Measurements from ENCODE around the gene PFDN6.

The PFDN6 gene

DNA sequence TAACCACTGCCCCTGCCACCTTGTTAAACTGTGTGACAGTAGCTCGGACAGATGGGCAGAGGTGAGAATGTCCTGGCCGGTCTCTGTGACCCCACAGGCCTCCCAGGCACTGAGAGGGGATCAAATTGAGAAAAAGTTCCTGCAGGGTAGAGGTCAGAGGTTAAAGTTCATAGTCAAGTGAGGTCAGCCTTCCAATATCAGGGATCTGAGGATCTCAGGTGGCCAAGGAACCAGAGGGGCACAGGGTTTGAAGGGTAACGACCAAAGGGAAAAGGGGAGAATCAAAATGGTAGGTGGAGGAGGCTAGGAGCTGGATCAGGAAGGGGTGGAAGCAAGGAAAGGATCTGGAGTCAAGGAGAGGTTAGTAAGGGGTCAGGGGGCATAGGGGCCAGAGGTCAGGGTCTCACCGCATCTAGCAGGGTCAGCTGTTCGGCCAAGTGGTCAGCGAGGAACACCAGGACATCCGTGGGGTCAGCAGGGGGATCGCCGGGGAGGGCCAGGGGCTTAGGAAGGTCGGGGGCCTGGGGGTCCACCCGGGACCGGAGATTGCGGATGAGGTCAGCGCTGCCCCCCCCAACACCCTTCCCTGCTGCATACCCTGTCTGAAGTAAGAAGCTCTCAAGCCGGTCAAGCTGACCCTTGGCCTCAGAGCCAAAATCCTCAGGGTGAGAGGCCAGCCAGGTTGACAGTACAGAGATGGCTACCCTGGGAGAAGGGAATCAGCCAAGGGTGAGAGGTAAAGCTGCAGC is 6.4 kb downstream of the PFDN6 start:
- DNase-seq: no peak

DNA sequence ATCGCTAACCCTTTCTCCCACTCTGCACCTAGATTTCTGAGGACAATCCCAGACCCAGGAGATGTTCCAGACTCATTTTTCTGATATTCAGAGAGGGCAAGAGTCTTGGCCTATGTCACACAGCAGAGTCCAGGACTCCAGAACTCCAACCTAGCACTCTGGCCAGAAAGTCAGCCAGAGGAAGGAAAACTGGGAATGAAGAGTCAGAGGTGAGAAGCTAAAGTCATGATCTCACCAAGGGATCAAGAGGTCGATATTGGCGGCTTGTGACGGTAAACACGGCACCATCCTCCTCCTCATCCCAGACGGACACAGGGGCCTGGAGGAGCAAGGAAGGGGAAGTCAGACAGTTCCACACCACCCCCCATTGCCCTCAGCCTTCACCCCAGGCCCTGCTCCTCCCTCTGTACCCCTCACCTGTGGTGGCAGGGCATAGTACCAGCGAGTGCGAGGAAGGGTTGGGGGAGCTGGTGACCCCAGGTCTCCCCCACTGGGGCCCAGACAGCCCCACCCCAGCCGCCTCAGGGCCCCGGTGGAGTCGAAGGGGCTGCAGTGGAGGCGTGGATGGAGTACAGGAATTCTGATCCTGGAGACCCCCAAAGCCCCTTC is 7.5 kb downstream of the PFDN6 start:
- DNase-seq: no peak

DNA sequence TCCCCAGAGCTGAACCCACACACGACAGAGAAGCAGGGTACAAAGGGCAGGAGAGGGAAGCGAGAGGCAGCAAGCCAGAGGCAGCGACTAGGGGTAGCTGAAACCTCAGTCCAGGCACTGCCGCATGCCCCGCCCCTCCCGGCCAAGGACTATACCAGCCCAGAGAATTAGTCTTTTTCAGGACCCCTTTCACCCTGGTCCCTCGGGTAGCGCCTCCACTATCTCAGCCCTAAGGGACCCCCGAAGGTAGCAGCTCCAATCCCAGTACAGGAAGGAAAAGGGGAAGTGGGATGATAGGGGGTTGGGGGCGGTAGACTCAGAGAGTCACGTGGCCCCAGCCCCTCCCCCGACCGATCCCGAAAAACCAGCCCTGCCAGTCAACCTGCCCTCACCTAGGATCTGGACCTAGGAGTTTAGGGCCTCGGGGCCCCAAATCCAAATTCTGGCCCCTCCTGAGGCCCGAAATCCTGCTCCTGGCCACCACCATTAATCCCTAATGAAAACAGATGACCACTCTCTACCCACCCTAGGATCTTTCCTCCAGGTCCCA is 8.1 kb downstream of the PFDN6 start:
- peak in 2 of 3 donors; percentile 44 to 52 for DNase-seq

DNA sequence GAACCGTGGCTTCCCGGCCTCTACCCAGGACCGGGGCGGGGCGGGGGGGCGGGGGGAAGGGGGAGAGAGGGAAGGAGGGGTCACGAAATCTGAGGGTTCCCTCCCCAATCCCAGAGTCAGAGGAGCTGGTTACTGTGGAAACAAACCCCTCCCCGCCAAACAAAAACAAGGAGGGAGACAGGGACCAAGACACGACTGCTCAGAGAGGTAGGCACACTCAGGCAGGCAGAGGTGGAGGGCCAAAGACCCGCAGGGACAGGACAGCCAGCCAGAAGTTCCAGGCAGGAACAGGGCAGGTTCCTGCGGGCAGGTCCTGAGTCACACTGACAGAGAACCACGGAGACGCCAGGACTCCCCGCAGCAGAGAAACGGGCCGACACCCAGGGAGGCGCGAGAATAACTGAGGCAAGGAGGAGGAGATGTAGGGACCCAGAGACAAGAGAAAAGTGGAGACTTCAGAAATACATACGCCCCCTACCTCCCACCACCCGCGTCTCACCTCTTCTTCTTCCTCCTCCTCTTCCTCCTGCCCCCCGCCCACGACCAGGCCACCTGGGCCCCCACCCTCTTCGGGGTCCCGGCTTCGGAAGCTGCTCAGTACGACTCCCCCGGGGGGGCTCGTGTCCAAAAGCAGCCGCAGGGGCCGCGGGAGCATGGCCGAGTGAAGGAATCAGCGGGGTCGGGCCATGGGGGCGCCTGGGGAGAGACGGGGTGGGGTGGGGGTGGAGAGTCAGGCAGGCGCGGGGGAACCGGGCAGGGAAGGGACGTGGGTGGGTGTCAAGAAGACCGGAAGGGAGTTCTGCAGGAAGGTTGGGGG is 8.8 kb downstream of the PFDN6 start:
- DNase-seq: peak; percentile 76 to 81 (median 79)

DNA sequence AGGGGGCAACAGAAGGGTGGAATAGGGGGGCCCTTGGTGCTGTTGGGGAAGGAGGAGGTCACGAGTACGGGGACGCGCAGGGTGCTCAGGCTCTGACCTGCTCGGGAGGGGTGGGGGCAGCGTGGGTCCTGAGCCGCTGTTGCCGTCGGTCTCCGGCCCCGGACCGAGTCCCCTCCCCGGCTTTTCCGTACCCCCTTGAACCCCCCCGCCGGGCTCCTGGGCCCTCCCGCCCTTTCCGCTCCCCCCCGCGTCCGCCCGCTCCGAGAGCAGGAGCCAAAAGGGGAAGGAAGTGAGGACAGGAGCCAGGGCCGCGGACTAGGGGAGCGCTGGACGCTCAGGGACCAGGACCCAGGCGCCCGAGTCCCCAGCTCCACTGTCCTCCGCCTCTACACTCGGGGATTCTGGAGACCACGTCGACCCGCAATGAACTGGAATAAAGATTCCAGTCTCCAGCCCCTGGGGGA is 9.4 kb downstream of the PFDN6 start, which contains the start of gene RGL2:
TSS of gene RGL2 (minus strand) at position 170 of the 464 bp plus-strand sequence. CDS start 332 bp downstream, outside the sequence.
- DNase-seq: peak; percentile 63 to 82 (median 68)

DNA sequence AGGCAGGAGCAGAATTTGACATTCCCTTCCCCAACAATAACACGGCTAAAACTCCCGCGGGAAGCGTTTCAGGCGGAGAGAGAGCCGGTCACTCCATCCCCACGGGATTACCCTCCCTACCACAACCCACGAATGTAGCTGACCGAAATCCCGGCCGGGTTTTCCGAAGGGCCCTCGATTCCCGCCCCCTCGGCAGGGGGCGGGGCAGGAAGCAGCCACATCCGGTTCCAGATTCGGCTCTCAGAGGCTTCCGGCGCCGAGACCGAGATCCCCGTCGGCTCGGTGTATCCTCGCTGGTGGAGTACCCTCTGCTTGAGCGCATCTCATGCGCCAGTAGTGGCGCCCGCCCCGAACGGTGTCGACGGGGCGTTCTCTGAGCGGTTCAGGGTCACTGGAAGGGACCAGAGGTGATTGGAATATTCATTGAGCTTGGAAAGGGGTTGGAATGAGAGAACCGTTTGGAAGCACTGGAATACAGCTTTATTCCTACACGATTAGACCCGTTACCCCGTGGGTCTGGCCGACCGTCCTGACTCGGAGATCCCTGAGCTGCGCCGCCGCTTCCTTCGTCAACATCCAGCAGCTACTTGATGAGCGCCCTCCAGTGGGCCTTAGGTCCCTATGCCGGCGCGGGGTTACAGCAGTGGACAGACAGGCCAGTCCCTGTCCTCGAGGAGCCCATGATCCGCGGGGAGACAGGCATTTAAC is 10.0 kb downstream of the PFDN6 start:
- DNase-seq: peak; percentile 97 to 99 (median 98)

DNA sequence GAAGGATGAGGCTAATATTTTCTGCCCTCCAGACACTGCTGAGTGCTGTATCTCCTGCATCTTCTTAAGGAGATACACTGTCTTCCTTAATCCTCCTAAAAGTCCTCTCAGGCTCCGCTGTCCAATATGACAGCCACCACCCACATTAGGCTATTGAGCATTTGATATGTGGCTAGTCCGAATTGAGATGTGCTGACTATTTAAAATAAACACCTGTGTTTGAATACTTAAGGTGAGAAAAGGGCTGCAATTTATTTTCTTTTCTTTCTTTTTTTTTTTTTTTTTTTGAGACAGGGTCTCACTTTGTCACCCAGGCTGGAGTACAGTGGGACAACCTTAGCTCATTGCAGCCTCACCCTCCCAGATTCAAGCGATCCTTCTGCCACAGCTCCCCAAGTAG is 12.5 kb downstream of the PFDN6 start:
- DNase-seq: no peak

DNA sequence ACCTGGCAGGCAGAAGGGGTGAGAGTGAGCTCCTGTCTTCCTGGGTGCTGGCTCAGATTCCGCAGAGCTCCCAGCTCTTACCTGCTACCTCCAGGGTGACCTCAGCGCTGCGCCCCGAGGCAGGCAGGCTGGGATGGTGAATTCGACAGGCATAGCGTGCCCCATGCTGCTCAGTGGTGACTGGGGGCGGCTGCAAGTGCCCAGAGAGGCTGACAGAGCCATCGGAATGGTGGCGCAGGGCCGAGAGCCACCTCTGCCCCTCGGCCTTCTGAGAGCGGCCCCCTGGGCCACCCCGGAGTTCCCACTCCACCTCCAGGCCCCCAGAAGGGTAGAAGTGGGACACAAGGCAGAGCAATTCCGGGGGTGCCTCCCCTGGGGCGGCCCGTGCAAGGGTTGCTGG is 14.8 kb downstream of the PFDN6 start:
- DNase-seq: no peak

DNA sequence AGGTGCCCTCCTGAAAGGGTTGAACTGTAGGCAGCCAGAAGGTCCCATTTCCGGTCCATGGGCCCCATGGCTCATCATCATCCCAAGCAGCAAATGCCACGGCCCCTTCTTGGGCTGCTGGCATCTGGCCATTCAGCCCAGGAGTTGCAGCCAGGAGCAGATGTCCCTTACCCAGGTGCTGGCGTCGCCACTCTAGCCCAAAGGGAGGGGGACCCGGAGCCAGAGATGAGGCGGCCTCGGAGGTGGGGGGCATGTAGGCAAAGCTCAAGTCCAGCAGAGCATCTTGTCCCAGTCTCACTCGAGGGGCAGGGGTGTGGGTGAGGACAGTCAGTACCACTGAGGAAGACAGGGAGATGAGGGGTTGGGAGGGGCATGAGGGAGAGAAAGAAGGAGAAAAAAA is 15.7 kb downstream of the PFDN6 start:
- DNase-seq: no peak

DNA sequence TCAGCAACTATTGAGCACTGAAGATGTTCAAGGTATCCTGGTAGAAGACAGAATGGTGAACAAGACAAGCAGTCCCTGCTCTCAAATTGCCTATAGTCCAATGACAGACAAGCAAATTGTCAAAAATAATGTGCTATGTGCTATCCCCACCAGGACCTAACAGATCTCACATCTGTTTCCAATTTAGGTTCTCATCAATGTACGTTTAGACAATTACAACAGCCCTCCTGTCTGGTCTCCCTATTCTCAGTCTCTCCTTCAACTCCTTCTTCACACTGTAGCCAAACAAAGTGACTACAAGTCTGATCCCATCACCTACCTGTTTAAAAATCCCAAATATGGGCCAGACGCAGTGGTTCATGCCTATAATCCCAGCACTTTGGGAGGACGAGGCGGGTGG is 17.0 kb downstream of the PFDN6 start:
- DNase-seq: no peak

DNA sequence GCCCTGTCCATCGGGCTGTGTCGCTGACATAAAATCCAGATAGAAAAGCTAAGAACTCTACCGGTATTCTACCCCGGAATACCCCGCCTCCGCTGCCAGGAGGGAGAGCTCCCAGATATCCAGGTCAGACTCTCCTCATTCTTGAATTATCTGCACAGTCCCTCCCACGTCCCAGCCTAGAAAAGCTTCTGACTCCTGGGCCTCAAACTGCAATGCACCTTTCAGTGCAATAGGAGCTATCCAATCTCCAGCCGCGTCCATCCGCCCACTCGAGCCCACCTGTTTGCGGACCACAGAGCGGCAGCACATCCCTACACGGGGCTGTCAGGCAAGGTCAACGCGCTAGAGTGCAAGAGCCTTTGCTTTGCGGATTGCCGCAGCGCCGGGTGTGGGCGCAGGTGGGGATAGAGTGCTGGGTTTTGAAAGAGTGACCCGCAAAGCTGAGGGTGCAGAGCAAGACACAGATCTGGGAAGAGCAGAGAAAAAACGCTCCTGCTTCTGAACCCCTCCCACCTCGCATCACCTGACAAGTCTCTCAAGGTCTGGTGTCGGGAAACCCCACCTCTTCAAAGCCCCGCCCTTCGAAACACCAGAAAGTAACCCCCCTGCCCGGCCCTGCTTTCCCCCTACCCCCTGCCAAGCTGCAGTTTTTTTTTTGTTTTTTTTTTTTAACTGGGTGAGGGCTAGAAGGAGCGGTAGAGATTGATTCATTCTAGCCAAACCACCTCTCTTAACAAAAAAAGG is 23.1 kb downstream of the PFDN6 start:
- peak; percentile 67 to 84 (median 71) for DNase-seq

DNA sequence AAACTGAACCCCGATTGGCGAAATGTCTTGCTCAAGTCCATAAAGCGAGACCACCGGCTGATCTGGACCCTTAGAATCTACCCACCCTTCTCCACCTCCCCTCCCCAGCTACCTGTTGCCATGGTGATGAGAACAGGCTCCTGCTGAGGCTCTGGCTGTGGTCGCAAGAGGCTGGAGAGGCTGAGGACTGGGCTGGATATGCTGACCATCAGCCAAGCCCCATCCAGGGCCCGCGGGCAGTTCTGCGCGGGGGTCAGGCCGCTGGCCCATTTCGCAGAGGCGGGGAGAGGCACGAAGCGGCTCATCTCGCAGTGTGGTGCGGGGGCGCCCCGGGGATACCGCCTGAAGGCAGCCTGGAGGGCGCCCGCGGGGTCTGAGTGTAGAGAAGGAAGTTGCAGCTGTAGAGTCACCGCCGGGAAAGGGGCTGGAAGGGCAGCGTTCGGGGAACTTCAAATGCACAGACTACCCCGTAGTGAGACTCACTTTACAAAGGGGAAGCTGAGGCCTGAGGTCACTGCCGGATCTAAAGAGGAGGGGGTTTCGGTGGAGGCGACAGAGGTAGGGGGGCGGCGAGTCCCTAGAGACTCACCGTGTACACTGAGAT is 23.8 kb downstream of the PFDN6 start:
- peak; percentile 94 to 96 (median 95) for DNase-seq

DNA sequence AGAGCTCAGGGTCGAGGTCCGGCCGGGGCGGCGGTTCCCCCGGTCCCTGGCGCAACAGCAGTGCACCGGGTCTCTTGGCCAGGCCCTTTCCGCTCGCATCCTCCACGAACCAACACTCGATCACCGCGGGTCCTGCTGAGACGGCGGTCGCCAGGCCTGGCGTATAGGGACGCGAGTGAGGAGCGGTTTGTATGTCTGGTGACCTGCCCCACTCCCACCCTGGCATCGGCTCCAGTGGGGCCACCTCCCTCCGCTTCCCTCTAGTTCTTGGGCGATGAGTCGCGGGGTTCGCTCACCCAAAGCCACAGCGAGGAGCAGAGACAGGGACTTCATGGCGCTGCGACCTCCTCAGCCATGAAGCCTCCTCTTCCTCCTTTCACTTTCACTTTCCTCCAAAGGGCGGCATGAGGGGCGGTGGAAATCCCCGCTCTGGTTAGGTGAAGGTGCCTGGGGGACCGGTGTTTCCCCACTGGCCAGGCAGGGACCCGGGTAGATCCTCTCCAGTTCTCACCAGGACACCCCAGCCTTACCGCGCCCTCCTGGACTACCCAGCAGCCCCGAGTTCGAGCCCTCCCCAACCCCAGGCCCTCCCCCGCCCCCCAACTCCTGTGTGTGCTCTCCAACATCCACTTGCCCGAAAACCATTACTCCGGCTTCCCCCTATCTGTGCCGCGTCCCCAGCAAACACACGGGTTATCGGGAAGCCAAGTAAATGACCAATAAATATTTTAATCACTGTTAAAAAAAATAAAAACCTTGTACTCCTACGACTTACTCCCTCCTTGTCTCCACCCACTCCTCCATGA is 24.5 kb downstream of the PFDN6 start, which contains the start of gene TAPBP:
TSS of gene TAPBP (minus strand) at position 370 of the 806 bp plus-strand sequence. CDS start at position 333, 37 bp downstream.
- DNase-seq: peak; percentile 85 to 92 (median 92)

DNA sequence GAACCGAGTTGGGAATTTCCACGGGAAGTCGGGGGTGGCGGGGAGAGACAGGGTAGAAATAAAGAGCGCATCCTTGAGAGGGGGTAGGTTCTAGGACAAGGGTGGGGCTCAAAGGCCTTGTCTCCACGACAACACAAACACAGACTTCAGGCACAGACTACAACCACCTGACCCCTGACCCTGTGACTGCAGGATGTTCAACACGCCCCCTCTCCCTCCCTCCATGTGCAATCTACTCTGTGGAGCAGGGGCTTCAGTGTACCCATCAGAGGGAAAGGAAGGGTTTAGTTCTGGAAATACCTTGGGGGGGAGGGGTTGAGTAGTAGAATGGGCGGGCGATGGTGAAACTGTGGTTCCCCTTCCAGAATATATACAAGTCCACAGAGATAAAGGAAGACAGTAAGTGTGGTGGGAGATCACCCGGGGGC is 25.1 kb downstream of the PFDN6 start:
- peak; percentile 95 to 97 (median 95) for DNase-seq

DNA sequence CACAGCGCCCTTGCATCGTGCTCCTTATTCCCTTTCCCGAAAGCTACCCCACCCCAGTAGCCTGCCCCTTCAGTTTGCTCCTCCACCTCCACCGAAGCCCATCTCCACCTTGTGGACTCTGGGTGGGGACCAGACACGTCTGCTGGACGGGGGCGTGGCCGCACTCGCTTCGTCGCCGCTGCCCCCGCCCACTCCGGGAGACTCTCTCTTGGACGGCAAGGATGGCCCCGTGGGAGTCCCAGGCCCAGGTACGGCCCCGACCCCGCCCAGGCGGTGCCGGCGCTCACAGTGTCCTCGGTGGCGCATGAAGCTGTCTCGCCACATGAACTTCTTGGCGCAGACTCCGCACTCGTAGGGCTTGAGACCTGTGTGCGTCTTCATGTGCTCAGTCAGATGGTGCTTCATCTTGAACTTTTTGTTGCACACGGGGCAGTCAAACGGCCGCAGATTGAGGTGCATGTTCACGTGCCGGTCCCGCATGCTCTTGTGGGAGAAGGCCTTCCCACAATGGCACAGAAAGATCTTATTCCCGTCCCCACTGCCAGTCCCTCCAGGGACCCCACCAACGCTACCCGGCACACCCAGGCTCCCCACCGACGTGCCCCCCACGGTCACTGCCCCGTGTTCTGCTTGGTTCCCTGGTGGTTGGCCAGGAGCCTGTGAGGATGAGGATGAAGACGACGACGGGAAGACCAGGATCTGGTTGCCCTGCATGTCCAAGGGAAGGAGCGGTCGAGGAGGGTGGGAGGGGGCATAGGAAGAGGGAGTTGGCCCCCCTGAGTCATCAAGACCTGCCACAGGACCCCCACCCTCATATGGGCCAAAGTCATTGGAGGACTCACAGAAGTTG is 25.8 kb downstream of the PFDN6 start:
- DNase-seq: peak in 1 of 3 donors; percentile 46

DNA sequence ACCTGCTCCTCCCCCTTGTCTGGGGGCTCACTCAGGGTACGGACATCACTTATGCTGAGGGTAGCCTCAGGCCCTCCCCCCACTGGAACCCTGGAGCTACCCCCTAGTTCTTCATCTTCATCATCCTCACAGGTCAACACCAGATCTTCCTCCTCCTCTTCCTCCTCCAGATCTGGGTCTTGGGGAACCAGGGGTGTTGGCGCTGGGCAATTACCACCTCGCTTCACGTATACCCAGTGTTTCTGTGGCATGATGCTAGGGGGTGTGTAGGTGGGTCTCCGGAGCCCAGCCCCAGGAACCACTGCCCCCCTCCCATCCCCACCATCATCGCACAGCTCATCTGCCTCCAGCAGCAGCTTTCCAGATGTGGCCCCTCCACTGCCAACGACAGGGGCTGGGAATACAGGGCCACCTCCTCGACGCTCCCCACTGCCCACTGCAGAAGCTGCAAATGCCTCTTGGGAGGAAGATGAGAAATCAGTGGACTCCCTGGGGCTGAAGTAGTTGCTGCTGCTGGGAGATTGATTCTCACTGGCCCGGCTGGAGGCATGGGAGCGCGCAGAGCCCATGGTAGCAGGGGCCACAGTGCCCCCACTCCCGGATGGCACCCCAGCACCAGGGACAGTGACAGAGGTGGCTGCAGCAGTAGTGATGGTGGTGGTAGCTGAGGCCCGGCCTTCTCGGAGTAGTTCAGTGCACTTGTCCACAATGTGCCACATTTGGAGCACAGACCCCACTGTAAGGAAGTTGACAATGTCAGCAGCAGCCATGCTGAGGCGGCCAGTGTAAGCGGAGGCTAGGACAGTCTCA is 26.6 kb downstream of the PFDN6 start:
- DNase-seq: no peak

DNA sequence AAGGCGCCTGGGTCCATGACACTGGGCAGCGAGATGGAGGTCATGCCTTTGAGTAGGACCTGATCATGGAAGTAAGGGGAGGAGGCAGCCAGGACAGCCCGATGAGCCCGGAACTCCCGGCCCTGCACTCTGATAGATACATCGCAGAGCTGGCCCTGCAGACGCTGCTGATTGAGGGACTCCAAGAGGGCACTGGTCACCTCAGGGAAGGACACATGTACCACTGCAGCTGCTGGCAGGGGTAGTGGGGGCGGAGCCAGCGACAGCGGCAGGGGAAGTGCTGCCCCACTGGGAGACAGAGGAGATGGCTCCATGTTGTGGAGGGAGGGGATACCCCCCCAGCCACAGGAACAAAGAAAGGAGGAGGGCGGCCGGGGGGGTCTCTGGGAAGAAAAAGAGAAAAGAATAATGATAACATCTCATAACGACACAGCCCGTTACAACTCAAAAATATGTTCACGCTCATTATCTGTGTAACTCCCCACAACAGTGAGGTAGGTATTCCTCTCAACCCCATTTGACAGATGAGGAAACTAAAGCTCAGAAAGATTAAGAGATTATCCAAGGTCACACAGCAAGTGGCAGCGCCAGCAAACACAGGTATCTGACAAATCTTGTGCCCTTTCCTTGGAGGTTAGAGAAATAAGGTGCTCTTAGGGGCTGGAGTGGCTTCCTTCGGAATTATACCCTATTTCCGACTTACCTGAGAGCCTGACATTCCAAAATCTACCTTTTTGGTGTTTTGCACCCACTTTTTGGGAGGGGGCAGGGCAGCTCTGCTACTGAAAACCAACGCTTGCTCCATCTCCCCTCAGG is 27.4 kb downstream of the PFDN6 start:
- DNase-seq: peak in 1 of 3 donors; percentile 24

DNA sequence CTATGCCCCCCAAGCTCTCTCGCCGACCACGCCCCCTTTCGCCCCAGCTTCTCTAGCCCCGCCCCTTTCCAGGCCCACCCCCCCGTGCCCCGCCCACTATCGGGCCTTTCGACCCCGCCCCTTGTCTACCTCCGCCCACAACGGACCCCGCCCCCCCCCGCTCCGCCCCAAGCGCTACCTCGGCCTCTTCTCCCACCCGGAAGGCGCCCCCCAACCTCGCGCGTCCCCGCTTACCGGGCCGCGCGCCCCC is 27.9 kb downstream of the PFDN6 start:
- DNase-seq: no peak
